AG10803 (cell line): ENCODE results near the gene CRNKL1.
A peak's percentile ranks its signal among the peaks of the same experiment; 100 is the strongest.
"Not testable (repeated sequence)": the region's sequence is repeated elsewhere in the genome, so short reads cannot be mapped to it uniquely, and the experiment has no call there.

Experiments
- DNase-seq: peaks from one replicate; pipeline ENCODE4 v3.0.0; 2010; ENCODE audit warnings: low read depth
- H3K4me3 ChIP-seq: 2 replicates; pipeline ENCODE4 v1.5.1; 2011; ENCODE audit warnings: mild to moderate bottlenecking, low read length, control low read depth
- TF ChIP-seq, protein P1 (sequence below): conservative IDR thresholded peaks from 2 replicates; pipeline ENCODE4 v1.5.1; 2011; ENCODE audit warnings: mild to moderate bottlenecking, low read length, control low read depth, inconsistent platforms

CRNKL1 gene

DNA sequence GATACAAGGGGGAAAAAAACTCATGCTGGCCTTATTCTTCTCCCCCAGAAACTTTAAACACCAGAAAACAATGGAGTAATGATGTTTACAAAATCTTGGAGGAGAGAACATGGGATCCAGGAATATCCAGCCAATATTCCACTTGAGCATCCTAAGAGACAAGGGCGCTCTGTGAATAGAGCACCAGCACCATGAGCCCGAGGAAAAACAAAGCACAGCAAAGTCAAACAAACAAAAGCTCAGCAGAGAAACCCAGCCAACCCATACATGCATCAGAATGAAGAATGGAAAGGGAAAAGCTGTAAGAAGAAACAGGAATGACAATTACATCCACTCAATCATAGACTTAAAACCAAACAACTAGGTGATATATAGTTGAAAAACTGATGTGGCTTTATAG, 39.7 kb downstream of the CRNKL1 start:
- H3K4me3 ChIP-seq = no peak overlapping the region
- TF ChIP-seq, protein P1, sequence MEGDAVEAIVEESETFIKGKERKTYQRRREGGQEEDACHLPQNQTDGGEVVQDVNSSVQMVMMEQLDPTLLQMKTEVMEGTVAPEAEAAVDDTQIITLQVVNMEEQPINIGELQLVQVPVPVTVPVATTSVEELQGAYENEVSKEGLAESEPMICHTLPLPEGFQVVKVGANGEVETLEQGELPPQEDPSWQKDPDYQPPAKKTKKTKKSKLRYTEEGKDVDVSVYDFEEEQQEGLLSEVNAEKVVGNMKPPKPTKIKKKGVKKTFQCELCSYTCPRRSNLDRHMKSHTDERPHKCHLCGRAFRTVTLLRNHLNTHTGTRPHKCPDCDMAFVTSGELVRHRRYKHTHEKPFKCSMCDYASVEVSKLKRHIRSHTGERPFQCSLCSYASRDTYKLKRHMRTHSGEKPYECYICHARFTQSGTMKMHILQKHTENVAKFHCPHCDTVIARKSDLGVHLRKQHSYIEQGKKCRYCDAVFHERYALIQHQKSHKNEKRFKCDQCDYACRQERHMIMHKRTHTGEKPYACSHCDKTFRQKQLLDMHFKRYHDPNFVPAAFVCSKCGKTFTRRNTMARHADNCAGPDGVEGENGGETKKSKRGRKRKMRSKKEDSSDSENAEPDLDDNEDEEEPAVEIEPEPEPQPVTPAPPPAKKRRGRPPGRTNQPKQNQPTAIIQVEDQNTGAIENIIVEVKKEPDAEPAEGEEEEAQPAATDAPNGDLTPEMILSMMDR = no peak
- DNase-seq = no peak

DNA sequence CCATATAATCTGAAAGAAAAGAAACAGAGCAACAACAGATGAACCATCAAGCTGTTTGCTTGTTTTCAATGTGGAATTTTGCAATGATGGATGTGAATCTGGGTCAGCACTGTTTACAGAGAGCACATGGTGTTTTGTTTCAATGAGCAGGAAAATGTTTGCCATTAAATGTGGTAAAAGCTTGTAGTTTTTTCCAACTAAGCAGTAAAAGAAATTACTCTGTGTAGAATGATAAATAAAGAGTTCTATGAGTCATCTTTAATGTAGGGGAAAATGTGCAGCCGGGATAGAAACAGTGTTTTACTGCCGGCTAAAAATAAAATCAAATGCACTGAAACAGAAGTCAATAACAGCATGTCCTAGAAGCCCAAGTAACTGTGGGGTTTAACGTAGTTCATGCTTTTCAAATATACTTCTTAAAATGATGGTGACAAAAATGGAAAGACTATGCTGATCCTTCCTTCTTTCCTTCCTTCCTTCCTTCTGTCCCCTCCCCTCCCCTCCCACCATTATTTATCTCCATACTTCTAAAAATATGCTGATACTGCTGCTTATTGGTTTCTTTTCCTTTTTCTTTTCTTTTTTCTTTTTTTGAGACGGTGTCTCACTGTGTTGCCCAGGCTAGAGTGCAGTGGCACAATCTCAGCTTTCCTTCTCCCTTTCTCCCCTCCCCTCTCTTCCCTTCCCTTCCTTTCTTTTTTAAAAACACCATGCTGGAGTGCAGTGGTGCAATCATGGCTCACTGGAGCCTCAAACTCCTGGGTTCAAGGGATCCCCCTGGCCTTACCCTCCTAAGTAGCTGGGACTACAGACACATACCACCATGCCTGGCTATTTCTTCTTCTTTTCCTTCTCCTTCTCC, 41.4 kb downstream of the CRNKL1 start:
- peak; percentile 73 for DNase-seq
- H3K4me3 ChIP-seq = no peak overlapping the region; the same call in 1 of the 2 replicates
- TF ChIP-seq, protein P1 = no peak

DNA sequence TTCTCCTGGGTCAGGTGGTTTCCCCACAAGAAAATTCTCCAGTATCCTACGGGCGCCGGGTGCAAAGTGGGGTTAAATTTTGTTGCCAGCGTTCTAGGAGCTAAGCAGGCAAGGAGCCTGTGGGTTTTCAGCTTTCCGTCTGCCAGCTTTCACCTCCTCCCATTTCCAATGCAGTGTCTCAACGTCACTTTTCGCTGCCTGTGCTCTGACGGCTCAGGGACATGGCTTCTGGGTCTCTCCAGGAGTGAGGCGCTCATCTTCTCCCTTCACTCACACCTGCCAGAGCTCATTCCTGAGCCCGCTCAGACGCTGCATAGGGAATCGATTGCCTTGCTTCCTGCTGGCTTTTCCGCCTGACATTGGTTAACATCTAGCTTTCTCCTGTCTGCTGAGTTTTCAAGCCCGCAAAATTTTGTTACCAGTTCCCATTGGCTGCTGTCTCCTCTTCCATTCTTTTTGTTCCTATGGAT, 42.4 kb downstream of the CRNKL1 start:
- no peak for DNase-seq
- no peak overlapping the region for H3K4me3 ChIP-seq
- TF ChIP-seq, protein P1 = no peak

DNA sequence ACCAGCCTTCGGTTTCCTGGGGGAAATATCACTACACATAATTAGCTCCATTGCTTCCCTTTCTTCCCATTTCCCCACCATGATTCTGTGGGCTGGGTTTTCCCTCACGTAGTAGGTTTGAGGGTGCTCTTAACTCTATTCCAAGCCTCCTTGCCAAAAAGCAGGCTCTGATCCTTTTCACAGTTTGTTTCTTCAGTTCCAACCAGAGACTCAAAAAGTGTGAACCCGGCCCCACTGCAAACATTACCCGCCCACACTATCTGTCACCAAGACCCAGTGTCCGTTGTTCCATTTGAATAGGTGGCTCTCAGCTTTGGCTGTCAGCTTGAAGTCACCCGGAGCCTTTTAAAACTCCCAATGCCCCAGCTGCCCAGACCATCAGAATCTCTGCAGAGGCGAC, 46.9 kb downstream of the CRNKL1 start:
- no peak overlapping the region for H3K4me3 ChIP-seq
- TF ChIP-seq, protein P1 = no peak
- DNase-seq = no peak

DNA sequence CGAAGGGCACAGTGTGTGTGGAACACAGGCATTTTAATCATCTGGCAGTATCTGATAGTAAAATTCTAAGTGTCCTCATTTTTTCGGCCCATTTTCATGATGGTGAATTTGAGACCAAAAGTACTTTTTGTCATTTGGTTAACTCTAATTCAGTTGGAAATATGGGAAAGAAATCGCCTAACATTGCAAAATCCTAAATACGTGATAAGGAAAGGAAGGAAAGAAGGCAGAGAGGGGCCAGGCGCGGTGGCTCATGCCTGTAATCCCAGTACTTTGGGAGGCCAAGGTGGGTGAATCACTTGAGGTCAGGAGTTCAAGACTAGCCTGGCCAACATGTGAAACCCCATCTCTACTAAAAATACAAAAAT, 48.3 kb downstream of the CRNKL1 start:
- H3K4me3 ChIP-seq, DNase-seq: not testable (repeated sequence)

DNA sequence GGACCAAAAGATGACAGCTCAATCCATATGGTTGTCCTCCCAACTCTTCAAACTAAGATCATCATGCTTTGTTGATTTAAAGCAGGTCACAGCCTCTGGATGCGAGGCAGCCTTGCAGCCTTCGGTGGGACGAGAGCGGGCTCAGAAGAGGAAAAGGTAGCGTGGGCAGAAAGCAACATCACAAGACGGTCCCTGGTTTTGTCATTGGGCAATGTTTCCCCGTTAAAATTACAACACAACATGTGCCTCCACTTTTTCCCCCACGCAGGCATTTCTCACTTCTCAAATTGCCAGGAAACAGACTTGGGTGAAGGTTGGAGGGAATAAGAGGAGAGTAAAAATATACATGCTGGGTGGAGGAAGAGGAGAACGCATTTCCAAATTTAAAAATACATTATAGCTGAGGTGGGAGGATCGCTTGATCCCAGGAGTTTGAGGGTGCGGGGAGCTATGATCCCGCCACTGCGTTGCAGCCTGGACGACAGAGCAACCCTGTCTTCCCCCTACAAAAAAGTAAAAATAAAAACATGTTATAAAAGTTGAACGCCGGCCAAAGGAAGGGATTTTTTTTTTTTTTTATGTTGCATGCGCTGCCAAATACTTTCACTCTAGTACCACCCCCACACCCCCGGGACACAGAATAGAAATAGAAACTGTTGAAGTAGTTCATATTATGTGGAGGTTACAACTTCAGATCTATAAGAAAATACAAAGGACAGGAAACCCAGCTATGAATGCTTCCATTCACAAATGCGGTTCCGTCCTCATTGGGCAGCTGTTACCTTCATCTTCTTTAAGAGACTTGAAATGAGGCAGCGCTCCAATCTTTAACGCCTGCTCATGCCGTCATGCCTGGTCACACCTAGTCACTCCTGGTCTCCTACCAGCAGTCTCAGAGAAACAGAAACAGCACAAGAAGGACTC, 49.0 kb downstream of the CRNKL1 start:
- TF ChIP-seq, protein P1 = no peak
- no peak overlapping the region for H3K4me3 ChIP-seq
- no peak for DNase-seq
